ENCODE measurements around the gene NSUN7.
"Not testable (repeated sequence)": the region's sequence is repeated elsewhere in the genome, so short reads cannot be mapped to it uniquely, and the experiment has no call there.

NSUN7 gene

DNA sequence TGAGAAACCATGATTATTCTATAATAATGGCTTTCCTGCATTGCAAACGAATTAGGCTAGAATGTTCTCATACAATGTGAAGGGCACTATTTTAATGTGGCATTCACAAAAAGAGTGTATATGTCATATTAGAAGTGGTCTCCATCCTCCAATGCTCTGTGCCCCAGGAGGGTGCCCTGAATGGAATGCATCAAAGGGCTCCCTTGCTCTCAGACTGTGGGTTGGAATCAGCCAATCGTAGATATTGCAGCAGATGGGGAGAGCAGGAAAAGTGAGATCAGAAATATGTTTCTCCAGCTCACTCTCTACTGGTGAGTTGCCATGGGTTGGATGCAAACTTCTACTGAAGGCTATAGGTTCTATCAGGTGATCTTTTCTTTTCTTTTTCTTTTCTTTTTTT, 11.9 kb upstream of the NSUN7 start:
- no peak for FAIRE-seq

DNA sequence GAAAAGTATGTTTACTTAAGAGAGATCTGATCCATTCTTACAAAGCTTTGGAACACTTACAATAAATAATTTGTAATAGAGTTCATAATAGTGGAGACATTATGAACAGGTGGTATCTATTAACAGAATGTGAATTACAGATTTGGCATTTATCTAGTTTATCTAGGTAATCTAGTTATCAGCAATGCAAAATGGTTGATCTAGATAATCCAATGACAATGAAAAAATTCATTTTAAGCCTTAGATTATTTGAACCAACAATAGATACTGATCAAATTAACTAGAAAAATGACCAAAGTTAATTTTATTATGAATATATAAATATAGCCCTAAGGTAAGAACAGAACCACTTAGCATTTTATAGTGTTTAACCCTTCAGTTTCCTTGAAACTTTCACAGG, 10.4 kb upstream of the NSUN7 start:
- no peak for FAIRE-seq

DNA sequence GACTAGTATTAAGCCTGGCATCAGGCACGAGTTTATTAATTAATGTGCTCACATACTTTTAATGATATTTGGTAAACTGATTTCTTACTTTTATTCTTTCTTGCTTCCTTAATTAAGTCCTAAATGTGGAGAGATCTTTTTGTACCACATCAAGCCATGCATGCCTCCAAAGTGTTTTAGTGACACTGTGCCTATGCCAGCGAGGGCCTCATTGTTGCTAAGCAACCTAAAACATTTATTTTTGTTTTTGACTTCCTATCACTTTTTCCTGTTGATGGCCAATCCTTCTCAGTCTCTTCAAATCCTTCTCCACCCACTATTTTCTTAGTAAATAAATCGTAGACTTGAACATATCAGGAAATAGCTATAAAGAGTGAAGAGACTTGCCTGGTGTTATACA, 5.5 kb upstream of the NSUN7 start:
- no peak for FAIRE-seq

DNA sequence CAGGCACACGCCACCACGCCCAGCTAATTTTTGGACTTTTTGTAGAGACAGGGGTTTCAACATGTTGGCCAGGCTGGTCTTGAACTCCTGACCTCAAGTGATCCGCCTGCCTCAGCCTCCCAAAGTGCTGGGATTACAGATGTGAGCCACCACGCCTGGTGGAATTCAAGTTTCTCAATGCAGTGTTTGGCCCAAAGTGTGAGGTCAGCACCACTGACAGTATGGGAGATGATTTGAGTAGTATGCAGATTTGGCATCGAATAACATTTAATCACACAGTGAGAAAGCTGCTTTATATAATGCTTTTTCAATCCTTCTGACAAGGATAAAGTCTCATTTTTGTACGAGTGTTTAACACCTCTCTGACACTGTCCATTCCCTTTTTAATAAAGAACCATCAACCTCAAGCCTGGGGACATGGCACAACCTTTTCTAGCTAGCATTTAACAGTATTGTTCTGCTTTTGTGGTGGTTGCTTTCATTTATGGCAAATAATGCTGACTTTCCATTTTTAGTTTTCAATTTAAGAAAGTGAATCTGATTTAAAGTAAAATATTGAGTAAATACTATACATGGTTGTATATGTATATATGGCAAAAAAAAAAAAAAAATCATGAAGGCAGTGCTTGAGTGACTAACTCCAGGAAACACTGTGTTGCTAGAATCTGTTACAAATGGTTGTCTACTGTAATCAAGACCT, 4.3 kb upstream of the NSUN7 start:
- FAIRE-seq = no peak

DNA sequence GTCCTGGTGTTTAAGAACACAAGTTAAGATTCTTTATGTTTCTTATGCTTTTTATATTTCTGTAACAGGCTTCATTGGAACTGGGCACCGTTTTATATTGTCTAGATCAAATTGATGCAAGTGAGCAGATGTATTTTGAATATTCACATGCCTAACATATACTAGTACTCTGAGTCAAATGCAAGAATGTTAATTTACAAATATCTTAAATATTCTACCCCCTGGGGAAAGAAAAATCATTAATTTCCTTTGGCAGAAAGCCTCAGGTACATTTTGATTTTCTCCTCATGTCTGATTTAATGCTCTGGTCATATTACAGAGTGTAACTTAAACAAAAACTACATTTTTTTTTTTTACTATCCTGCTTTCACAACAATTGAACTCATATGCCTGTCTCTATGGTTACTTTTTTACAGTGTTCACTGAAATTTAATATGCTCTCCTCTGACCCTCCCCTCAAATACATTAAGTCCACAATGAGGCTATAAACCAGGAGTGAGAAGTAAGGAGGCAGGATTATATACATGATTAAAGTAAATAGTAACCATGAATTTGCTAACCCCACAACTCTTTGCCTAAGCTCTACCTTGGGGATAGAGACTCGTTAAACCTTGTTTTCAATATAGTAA, 2.4 kb upstream of the NSUN7 start:
- FAIRE-seq = no peak

DNA sequence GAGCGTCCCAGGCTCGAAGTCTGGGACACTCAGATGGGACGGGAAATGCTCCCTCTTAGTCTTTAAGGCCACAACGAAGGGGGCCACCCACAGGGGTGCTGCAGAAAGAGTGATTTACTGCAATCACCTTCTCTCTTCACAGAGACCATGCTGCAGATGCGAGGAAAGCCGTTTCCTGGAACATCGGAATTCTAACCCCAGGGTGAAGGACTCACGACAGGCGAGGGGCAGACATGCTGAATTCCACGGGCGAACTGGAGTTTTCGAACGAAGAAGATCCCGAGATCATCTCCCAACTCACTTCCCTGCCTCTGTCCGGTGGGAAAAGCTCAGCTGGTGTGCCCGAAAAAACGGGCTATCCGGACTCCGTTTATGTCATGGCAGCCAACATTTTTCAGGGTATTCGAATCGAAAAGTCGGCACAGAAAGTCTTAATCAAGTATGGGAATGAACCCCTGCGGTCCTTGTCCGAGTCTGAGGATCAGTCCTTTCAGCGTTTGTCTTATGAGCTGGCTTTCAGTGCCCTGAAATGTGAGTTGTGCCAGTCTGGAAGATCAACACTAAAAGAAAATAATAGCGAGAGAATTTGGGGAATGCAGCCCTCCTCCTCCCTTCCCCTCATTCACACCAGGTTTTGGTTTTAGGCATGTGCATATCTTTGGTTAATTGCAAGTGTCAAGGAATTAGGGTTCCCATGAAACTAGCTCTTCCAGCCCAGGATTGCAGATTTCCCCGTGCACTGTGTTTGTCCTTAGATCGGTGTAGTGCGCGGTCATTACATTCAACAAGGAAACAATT, 905 bp downstream of the NSUN7 start:
- FAIRE-seq = no peak

DNA sequence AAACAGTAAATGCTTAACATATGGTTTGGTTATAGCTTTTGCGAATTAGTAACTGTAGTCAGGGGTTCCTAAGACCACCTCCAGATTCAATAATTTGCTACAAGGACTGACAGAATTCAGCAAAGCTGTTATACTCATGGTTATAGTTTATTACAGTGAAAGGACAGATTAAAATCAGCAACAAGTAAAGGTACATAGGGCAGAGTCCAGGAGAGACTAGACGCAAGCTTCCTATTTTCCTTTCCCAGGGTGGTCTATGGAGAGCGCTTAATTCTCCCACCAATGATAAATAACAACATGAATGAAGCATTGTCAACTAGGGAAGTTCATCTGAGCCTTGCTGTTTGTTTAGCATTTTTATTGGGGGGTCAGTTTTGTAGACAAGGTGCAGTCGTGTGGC, 5.9 kb downstream of the NSUN7 start:
- FAIRE-seq = no peak

DNA sequence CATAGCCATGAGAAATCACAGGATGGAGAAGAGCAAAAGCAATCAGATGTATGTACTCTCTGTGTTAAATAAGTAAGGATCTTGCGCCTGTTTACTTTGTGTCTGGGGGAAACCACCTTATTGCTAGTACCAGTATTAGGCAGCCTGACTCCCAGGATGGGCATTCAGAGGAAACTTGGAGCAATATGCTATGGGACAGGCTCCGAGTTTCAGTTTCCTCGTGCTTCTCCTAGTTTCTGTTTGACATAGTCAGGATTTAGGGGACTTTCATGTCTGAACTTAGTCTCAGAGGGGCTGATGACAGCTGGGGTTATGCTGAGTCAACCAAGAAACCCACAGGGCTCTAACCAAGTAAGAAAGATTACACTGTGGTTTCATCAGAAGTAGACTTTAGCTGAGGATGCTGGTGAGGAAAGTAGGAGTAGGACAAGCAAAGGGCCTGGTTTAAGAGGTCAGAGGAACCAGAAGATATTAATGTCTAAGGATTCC, 13.5 kb downstream of the NSUN7 start:
- FAIRE-seq = no peak

DNA sequence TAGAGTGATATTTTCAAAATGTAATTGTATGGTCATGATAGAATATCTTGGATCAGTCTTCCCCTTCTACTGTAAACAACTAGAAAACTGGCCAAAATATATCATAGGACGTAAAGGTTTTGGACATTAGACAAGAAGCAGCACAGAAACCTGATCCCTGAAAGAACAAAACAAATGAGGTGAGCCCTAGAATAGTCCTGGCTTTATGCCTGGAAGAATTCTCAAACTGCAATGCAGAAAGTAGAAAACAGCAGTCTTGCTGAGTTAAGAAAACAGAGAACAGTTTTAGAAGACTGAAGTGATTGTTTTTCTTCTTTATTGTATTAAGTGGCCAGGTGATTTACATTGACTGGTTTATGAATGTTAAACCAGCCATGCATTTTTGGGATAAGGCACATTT, 19.5 kb downstream of the NSUN7 start:
- FAIRE-seq = no peak

DNA sequence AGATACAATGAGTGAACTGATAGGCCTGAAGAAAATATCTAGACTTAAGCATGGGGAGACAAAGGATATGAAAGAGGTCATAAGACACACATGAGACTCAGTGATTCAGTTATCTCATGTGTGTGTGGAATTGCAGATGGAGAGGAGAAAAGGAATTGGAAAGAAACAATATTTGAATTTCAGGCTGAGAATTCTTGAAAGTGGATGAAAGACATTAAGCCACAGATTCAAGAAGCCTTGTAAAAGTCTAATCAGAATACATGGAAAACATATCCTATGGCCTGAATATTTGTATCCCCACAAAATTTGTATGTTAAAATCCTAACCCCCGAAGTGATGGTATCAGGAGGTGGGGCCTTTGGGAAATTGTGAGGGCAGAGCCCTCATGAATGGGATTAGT, 28.3 kb downstream of the NSUN7 start:
- FAIRE-seq = no peak

DNA sequence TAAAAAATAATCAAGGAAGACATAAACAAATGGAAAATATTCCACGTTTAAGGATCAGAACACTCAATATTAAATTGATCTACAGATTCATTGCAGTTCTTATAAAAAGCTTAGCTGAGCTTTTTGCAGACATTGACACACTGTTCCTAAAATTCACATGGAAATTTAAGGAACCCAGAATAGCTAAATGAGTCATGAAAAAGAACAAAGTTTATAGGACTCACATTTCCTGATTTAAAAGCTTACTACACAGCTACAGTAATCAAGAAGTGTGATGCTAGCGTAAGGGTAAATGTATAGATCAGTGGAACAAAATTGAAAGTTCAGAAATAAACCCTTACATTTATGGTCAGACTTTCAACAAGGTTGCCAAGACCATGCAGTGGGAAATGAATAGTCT, 33.1 kb downstream of the NSUN7 start:
- FAIRE-seq = no peak

DNA sequence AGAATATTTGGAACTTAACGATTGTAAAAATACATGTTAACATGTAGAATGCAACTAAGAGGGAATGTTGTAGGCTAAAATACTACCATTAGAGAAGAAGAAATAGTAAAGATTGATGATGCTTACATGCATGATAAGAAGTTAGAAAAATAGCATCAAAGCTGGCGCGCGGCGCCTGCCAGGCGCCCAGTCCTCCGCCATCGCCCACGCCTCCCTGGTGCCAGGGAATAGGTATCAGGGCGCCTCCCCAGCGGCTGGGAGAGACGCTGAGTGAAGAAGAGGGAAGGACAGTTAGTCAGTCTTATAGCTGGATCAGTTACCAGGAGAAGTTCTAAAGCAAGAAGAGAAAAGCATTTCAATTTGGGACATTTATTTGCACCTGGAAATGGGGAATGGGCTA, 36.0 kb downstream of the NSUN7 start:
- no peak for FAIRE-seq

DNA sequence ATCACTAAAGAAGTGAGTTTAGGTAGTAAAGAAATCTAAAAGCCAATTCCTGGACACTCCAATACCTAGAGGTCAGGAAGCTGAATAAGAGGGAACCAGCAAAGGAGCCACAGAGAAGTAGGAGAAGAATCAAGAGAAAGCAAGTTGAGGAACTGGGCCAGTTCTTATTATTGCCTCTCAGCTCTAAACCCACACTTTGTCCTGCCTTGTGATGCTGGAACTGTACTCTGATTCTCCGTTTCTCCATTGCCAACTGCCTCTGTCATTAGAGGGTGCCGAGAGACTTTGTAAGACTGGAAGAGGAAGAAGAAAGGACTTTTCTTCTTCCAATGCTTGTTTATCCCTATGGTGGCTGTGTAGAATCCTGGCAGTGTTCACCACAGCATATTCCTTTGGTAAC, 38.6 kb downstream of the NSUN7 start:
- FAIRE-seq = no peak

DNA sequence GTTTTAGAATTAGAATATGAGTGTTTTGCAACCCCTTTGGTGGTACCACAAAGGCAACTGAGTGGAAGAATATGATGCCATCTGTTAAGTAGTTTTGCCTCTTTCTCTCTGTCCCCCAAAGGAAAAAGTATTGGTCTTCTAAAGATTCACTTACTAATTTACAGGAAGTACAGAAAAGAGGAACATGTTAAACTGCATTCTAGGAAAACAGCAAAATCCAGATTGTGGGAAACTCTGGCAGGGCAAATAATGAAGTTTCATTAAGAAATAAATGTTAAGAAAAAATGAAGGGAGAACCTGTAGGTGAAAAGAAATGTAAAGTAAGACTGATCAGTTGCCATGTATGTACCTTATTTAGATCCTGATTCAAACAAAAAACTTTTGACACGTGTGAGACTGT, 39.3 kb downstream of the NSUN7 start:
- FAIRE-seq = no peak

DNA sequence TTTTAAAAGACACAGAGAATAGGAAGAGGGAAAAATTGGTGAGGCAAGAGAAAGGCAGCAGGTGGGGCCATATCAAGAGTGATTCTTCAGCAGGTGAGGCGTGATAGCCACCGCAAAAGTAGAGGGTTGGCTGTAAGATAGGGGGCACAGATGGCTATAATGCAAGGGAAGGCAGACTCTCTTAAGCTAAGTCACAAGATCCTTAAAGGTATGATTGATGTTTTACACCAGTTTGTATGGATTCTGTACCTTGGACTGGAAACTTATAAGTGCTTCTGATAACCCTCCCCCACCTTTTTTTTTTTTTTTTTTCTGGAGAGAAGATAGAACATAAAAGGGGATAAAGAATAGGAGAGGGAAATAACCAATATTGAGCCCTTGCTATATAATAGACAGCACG, 40.0 kb downstream of the NSUN7 start:
- FAIRE-seq = no peak

DNA sequence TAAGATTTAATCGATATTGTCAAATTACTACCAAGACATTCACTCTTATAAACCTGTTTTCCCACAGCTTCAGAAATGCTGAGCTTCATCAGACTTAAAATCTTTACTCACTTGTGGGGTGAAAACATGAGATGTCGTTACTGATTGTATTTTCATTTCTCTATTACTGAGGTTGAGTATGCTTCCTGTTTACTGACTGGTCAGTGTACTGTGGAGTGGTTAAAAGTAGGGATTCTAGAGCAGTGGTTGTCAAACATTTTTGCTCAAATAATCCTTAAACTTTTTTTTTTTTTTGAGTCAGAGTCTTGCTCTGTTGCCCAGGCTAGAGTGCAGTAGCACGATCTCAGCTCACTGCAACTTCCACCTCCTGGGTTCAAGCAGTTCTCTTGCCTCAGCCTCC, 50.3 kb downstream of the NSUN7 start:
- no peak for FAIRE-seq

DNA sequence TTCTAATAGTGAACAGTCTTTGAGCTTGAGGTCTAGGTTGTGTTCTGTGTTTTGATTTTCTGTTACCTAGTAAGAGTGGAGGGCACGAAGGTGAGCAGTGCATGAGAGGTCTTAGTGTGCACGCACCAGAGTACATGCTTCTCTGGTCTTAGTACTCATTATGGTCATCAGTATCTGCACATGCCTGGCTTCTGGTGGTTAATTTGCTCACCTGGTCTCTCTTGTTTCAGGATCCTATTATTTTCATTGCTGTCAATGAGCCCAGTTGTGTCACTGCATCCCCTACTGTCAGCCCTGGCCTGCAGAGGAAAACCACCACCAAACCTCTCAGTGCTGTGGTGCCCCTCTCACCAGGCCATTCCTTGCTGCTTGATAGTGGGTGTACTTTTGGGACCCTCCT, 54.8 kb downstream of the NSUN7 start:
- FAIRE-seq = no peak

DNA sequence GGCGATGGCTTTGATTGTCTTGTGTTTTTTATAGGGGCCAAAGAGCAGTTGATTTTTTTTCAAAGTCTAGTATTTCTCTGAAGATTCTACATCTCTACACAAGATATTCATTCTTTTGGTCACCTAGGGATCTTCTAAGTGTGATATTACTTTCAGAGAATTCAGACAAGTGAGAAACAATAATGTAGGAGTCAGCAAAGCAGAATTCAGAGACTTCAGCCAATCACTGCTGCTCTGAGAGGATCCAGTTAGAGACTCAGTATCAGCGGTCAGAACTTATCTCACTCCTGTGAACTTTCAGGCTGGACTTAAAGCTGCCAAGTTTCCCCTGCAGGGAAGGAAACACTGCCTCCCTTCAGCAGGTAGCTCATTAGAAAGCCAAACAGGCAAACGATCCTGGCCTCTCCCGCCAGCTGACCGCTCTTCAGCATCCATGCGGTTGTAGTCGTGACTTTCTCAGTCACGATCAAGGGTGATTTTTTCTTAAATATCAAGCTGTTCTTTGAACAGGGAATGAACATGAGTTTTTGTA, 59.2 kb downstream of the NSUN7 start:
- FAIRE-seq = no peak

DNA sequence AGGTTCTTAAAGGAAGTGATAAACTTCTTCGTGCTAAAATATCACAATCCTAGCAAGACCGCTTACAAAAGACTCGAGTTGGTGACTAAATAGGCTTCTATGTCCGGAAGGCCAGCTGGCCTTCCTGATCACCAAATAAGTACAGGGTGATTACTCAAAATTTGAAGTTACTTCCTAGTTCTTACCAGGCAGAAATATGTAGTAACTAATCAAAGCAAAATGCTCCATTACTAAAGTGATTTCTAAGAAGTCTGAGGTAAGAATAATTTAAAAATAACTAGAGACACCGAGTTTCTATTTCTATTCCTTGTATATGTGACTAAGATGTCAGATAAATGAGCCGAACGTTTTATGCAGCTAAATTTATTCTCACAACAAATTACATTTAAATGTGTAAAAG, 62.2 kb downstream of the NSUN7 start:
- no peak for FAIRE-seq

DNA sequence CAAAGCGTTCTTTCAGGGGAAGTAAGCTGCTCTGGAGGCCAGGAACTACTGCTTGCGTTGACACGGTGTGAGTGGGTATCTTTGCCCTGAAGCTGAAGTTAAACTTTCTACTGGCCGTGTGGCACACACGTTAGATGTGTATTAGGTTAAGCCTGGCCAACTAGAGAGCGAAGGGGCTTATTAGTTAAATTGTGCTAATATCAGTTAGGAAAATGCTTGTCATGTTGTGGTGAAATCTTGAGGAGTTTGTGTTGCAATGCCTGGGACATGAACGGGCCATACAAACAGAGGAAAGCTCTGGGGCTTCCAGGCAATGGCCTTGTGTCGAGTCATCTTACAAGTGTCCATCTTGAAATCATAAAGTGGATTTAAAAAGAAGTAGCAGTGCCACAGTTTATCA, 62.6 kb downstream of the NSUN7 start:
- FAIRE-seq = no peak

DNA sequence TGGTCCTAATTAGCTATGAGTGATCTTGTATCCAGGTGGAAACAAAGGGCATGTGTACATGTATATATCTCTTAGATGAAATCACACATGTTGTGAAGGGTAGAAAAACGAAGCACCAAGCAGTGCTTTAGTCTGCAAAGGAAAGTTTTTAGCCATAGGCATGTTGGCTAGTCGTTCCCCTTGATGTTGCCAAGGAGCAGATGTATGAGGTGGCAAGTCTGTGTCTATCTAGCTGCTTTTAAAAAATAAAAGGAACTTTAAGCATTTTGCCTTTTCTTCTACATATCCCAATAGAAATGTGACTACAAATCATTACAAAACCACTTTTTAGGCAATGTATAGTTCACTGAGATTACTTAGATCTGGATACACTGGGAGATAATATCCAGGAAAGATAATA, 63.1 kb downstream of the NSUN7 start:
- FAIRE-seq = no peak

DNA sequence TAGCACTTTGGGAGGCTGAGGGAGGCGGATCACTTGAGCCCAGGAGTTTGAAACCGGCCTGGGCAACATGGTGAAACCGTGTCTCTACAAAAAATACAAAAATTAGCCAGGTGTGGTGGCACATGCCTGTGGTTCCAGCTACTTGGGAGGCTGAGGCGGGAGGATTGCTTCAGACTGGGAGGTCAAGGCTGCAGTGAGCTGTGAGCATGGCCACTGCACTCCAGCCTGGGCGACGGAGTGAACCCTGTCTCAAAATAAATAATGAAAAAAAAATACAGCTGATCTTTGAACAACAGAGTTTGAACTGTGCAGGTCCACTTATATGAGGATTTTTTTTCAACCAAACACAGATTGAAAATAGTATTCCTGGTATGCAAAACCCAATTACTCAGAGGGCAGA, 67.4 kb downstream of the NSUN7 start:
- not testable (repeated sequence) for FAIRE-seq

DNA sequence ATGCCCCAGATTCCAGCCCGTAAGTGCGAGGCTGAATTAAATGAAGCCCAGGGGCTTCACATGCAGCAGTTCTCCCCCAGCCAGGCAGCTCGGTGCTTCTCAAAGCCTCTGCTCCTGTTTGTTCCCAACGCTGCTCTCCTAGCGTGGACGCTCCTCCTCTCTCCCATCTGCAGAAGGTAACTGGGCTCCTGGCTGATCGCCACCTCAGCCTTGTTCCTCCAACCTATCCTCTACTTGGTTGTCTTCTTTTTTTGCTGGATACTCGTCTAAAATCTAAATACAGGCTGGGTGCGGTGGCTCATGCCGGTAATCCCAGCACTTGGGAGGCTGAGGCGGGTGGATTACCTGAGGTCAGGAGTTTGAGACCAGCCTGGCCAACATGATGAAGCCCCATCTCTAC, 70.3 kb downstream of the NSUN7 start:
- FAIRE-seq = no peak

Data from TTC549 (cell line).